ENCODE data around the gene UBA52. TPM values are rescaled to one million over a fixed set of nuclear protein-coding genes. Genes with fewer than 3 reads are reported as not detected.
"Not testable (repeated sequence)": the region's sequence is repeated elsewhere in the genome, so short reads cannot be mapped to it uniquely, and the experiment has no call there.

The UBA52 gene
- polyA plus RNA-seq, 1 experiment: 1,723 TPM

GRCh38 chr19:18596752-18597157, 25.1 kb downstream of the UBA52 start:
- no peak for DNase-seq (ENCODE audit: low read depth, low spot score)
- POLR2A ChIA-PET: no interaction called here
- peaks cover 3% of the 10 kb centered on the region; the same call in 1 of the 2 replicates for H3K9me3 ChIP-seq (ENCODE audit: control insufficient read depth, insufficient read depth, low read length)
- peaks cover 4% of the 10 kb centered on the region for H3K27me3 ChIP-seq (ENCODE audit: control insufficient read depth, insufficient read depth, low read length)
- H3K27ac ChIP-seq (ENCODE audit: low read depth, low read length): no peak overlapping the region
- no peak overlapping the region for H3K4me3 ChIP-seq (ENCODE audit: low read depth, low read length)
- CTCF ChIA-PET: no interaction called here
- TF ChIP-seq CTCF (IDR thresholded peaks at IDR 0.05; ENCODE audit: low read depth, low read length): no peak

- DNase-seq (ENCODE audit: low read depth, low spot score): no peak
- POLR2A ChIA-PET: no interaction called here
- no peak overlapping the region for H3K4me3 ChIP-seq (ENCODE audit: low read depth, low read length)
- CTCF ChIA-PET: interaction anchor here (0.6 kb wide), 1 partner anchor 154 kb away, joined by 6 read pairs; no protein-coding TSS in a partner anchor
- H3K27me3 ChIP-seq (ENCODE audit: control insufficient read depth, insufficient read depth, low read length): peaks cover 9% of the 10 kb centered on the region
- no peak overlapping the region for H3K27ac ChIP-seq (ENCODE audit: low read depth, low read length)
- H3K9me3 ChIP-seq (ENCODE audit: control insufficient read depth, insufficient read depth, low read length): peaks cover 3% of the 10 kb centered on the region; the same call in 1 of the 2 replicates
- no peak for TF ChIP-seq CTCF (IDR thresholded peaks at IDR 0.05; ENCODE audit: low read depth, low read length)
These were observed 26.4 kb downstream of the UBA52 start for GRCh38 chr19:18597809-18598660.

- H3K27ac ChIP-seq (ENCODE audit: low read depth, low read length): no peak overlapping the region
- ChIA-PET CTCF (no interaction called here), POLR2A (no interaction called here)
- TF ChIP-seq CTCF (IDR thresholded peaks at IDR 0.05; ENCODE audit: low read depth, low read length): no peak
- no peak overlapping the region for H3K4me3 ChIP-seq (ENCODE audit: low read depth, low read length)
- H3K9me3 ChIP-seq (ENCODE audit: control insufficient read depth, insufficient read depth, low read length): peaks cover 3% of the 10 kb centered on the region; the same call in 1 of the 2 replicates
- peaks cover 19% of the 10 kb centered on the region for H3K27me3 ChIP-seq (ENCODE audit: control insufficient read depth, insufficient read depth, low read length)
- DNase-seq (ENCODE audit: low read depth, low spot score): no peak
These were observed 27.8 kb downstream of the UBA52 start for GRCh38 chr19:18599485-18599884.

- ChIA-PET POLR2A (interaction anchor here (0.7 kb wide), 2 partner anchors 19 to 82 kb away, joined by 3 read pairs; no protein-coding TSS in a partner anchor), CTCF (interaction anchor here (2.0 kb wide), 1 partner anchor 12 kb away, joined by 6 read pairs; the partner anchor contains the start of gene REX1BD)
- H3K27ac ChIP-seq (ENCODE audit: low read depth, low read length); H3K4me3 ChIP-seq (ENCODE audit: low read depth, low read length); DNase-seq (ENCODE audit: low read depth, low spot score); H3K9me3 ChIP-seq (ENCODE audit: control insufficient read depth, insufficient read depth, low read length): not testable (repeated sequence)
- H3K27me3 ChIP-seq (ENCODE audit: control insufficient read depth, insufficient read depth, low read length): peaks cover 32% of the 10 kb centered on the region
These were observed 29.2 kb downstream of the UBA52 start for GRCh38 chr19:18600692-18601397.

- ChIA-PET CTCF (interaction anchor here (2.0 kb wide), 1 partner anchor 13 kb away, joined by 6 read pairs; the partner anchor contains the start of gene REX1BD), POLR2A (no interaction called here)
- Histone ChIP-seq H3K27ac (ENCODE audit: low read depth, low read length) (no peak overlapping the region), H3K27me3 (ENCODE audit: control insufficient read depth, insufficient read depth, low read length) (peaks cover 33% of the 10 kb centered on the region), H3K9me3 (ENCODE audit: control insufficient read depth, insufficient read depth, low read length) (no peaks in the 10 kb centered on the region; the same call in 1 of the 2 replicates), H3K4me3 (ENCODE audit: low read depth, low read length) (no peak overlapping the region)
- DNase-seq (ENCODE audit: low read depth, low spot score): no peak
- TF ChIP-seq CTCF (IDR thresholded peaks at IDR 0.05; ENCODE audit: low read depth, low read length): no peak
These were observed 30.2 kb downstream of the UBA52 start for GRCh38 chr19:18601875-18602274.

Data from AG04450 (cell line).